ENCODE measurements around the gene AMPD3.

GRCh38 chr11:10551290-10551592 is 96.2 kb downstream of the AMPD3 start:
- TF ChIP-seq EZH2 (IDR thresholded peaks at IDR 0.05): no peak
- no peak for TF ChIP-seq POLR2AphosphoS5 (IDR thresholded peaks at IDR 0.05; ENCODE audit: borderline replicate concordance, low read depth, low read length)
